SK-N-MC (cell line): ENCODE results near the gene PARP1.

ENCODE experiments used
- DNase-seq: peaks from one replicate; pipeline ENCODE4 v3.0.0-alpha.2; 2011; ENCODE audit warnings: low read depth, low spot score
- H3K27ac ChIP-seq: fragments of 200-600 bp; sonication (generic); 2 replicates; pipeline ENCODE4 v1.5.1; 2016; ENCODE audit warnings: mixed run types
- H3K36me3 ChIP-seq: fragments of 200-600 bp; sonication (generic); 2 replicates; pipeline ENCODE4 v1.6.1; 2017; ENCODE audit warnings: antibody characterized with exemption, low read length, mixed read lengths; ENCODE audit not compliant: insufficient read depth
- H3K4me3 ChIP-seq: fragments of 200-600 bp; sonication (generic); 2 replicates; pipeline ENCODE4 v1.5.1; 2016
- H3K9ac ChIP-seq: fragments of 200-600 bp; sonication (generic); 2 replicates; pipeline ENCODE4 v1.8.0; 2017; ENCODE audit warnings: mixed run types, mixed read lengths; ENCODE audit not compliant: insufficient read length
- H3K9me3 ChIP-seq: fragments of 200-600 bp; sonication (generic); 2 replicates; pipeline ENCODE4 v1.6.1; 2017; ENCODE audit warnings: low read depth, mild to moderate bottlenecking, antibody characterized with exemption, low read length, moderate library complexity, mixed read lengths
- EZH2 ChIP-seq: fragments of 200-600 bp; sonication (generic); IDR thresholded peaks from one replicate; pipeline ENCODE4 v1.6.1; 2017; ENCODE audit warnings: antibody characterized with exemption
- FOXP2 ChIP-seq: optimal IDR thresholded peaks from 2 replicates; pipeline ENCODE3; 2011; ENCODE audit warnings: mild to moderate bottlenecking, moderate library complexity; ENCODE audit not compliant: insufficient read depth; ENCODE audit errors: extremely low read length, control extremely low read depth
- POLR2AphosphoS5 ChIP-seq: IDR thresholded peaks from 2 replicates; pipeline ENCODE4 v1.6.1; 2012; ENCODE audit warnings: mild to moderate bottlenecking, low read depth, low read length, borderline replicate concordance

PARP1 gene

GRCh38 chr1:226329237-226329636, 78.7 kb downstream of the PARP1 start:
- no peak for TF ChIP-seq FOXP2
- TF ChIP-seq EZH2, result no peak
- TF ChIP-seq POLR2AphosphoS5, result no peak
- Histone ChIP-seq H3K27ac (no peak overlapping the region), H3K36me3 (no peaks in the 10 kb centered on the region), H3K9me3 (no peaks in the 10 kb centered on the region), H3K4me3 (no peak overlapping the region), H3K9ac (no peak overlapping the region)
- no peak for DNase-seq

- Histone ChIP-seq H3K27ac (no peak overlapping the region), H3K9ac (no peak overlapping the region), H3K36me3 (no peaks in the 10 kb centered on the region), H3K4me3 (no peak overlapping the region), H3K9me3 (no peaks in the 10 kb centered on the region)
- no peak for DNase-seq
- TF ChIP-seq EZH2 (no peak), FOXP2 (no peak), POLR2AphosphoS5 (no peak)
These were observed 80.1 kb downstream of the PARP1 start for GRCh38 chr1:226327761-226328162.

- no peak overlapping the region for H3K4me3 ChIP-seq
- no peaks in the 10 kb centered on the region for H3K9me3 ChIP-seq
- TF ChIP-seq EZH2 (no peak), FOXP2 (no peak), POLR2AphosphoS5 (no peak)
- H3K36me3 ChIP-seq, result no peaks in the 10 kb centered on the region
- DNase-seq, result no peak
- H3K9ac ChIP-seq, result no peak overlapping the region
- H3K27ac ChIP-seq, result no peak overlapping the region
These were observed 82.7 kb downstream of the PARP1 start for GRCh38 chr1:226325178-226325577.

GRCh38 chr1:226324479-226324878, 83.4 kb downstream of the PARP1 start:
- no peaks in the 10 kb centered on the region for H3K36me3 ChIP-seq
- no peaks in the 10 kb centered on the region for H3K9me3 ChIP-seq
- H3K27ac ChIP-seq, result no peak overlapping the region
- DNase-seq, result no peak
- H3K4me3 ChIP-seq, result no peak overlapping the region
- H3K9ac ChIP-seq, result no peak overlapping the region
- TF ChIP-seq FOXP2 (no peak), EZH2 (no peak), POLR2AphosphoS5 (no peak)

- Histone ChIP-seq H3K36me3 (no peaks in the 10 kb centered on the region), H3K9me3 (no peaks in the 10 kb centered on the region), H3K27ac (no peak overlapping the region), H3K4me3 (no peak overlapping the region), H3K9ac (no peak overlapping the region)
- TF ChIP-seq POLR2AphosphoS5, result no peak
- no peak for TF ChIP-seq EZH2
- TF ChIP-seq FOXP2, result no peak
- DNase-seq, result no peak
These were observed 84.9 kb downstream of the PARP1 start for GRCh38 chr1:226322986-226323385.

GRCh38 chr1:226320930-226321329, 87.0 kb downstream of the PARP1 start:
- TF ChIP-seq EZH2, result no peak
- no peak overlapping the region for H3K27ac ChIP-seq

GRCh38 chr1:226318471-226318870, 89.4 kb downstream of the PARP1 start:
- Histone ChIP-seq H3K36me3 (no peaks in the 10 kb centered on the region), H3K27ac (no peak overlapping the region), H3K9me3 (no peaks in the 10 kb centered on the region), H3K9ac (no peak overlapping the region), H3K4me3 (no peak overlapping the region)
- DNase-seq, result no peak
- TF ChIP-seq FOXP2, result no peak
- TF ChIP-seq EZH2, result no peak
- TF ChIP-seq POLR2AphosphoS5, result no peak

More at GRCh38 chr1:226320930-226321329, 87.0 kb downstream of the PARP1 start:
- no peak for DNase-seq
- Histone ChIP-seq H3K4me3 (no peak overlapping the region), H3K9ac (no peak overlapping the region), H3K36me3 (no peaks in the 10 kb centered on the region), H3K9me3 (no peaks in the 10 kb centered on the region)

- no peak overlapping the region for H3K4me3 ChIP-seq
- TF ChIP-seq EZH2 (no peak), POLR2AphosphoS5 (no peak), FOXP2 (no peak)
- no peaks in the 10 kb centered on the region for H3K9me3 ChIP-seq
- H3K27ac ChIP-seq, result no peak overlapping the region
- H3K9ac ChIP-seq, result no peak overlapping the region
- no peaks in the 10 kb centered on the region for H3K36me3 ChIP-seq
- no peak for DNase-seq
These were observed 93.8 kb downstream of the PARP1 start for GRCh38 chr1:226314055-226314454.

- no peak overlapping the region for H3K9ac ChIP-seq
- no peak overlapping the region for H3K4me3 ChIP-seq
- no peak overlapping the region for H3K27ac ChIP-seq
- DNase-seq, result no peak
- H3K9me3 ChIP-seq, result no peaks in the 10 kb centered on the region
- no peaks in the 10 kb centered on the region for H3K36me3 ChIP-seq
- no peak for TF ChIP-seq FOXP2
- no peak for TF ChIP-seq POLR2AphosphoS5
- no peak for TF ChIP-seq EZH2
These were observed 95.8 kb downstream of the PARP1 start for GRCh38 chr1:226312065-226312464.

GRCh38 chr1:226311376-226311775, 96.5 kb downstream of the PARP1 start:
- H3K4me3 ChIP-seq, result no peak overlapping the region
- no peak for TF ChIP-seq POLR2AphosphoS5
- TF ChIP-seq FOXP2, result no peak
- no peak for TF ChIP-seq EZH2
- H3K36me3 ChIP-seq, result no peaks in the 10 kb centered on the region
- no peak overlapping the region for H3K9ac ChIP-seq
- H3K27ac ChIP-seq, result no peak overlapping the region
- no peak for DNase-seq
- H3K9me3 ChIP-seq, result no peaks in the 10 kb centered on the region
